AG09309 (cell line): ENCODE results near the gene OBSCN.
"Not testable (repeated sequence)": the region's sequence is repeated elsewhere in the genome, so short reads cannot be mapped to it uniquely, and the experiment has no call there.

Experiments
- DNase-seq: peaks from one replicate; pipeline ENCODE4 v3.0.0-alpha.2; 2010; ENCODE audit warnings: low read depth
- H3K4me3 ChIP-seq: 2 replicates; pipeline ENCODE4 v1.5.1; 2011; ENCODE audit warnings: mild to moderate bottlenecking, low read depth, low read length, moderate library complexity; ENCODE audit not compliant: control insufficient read depth
- CTCF ChIP-seq: IDR thresholded peaks from 2 replicates; pipeline ENCODE4 v1.5.1; 2011; ENCODE audit warnings: mild to moderate bottlenecking, low read depth, low read length, inconsistent platforms; ENCODE audit not compliant: insufficient read depth, control insufficient read depth; ENCODE audit errors: missing control alignments

The OBSCN gene

GRCh38 chr1:228240411-228241240, 32.8 kb downstream of the OBSCN start:
- no peak for DNase-seq
- TF ChIP-seq CTCF: no peak
- no peak overlapping the region for H3K4me3 ChIP-seq

DNA sequence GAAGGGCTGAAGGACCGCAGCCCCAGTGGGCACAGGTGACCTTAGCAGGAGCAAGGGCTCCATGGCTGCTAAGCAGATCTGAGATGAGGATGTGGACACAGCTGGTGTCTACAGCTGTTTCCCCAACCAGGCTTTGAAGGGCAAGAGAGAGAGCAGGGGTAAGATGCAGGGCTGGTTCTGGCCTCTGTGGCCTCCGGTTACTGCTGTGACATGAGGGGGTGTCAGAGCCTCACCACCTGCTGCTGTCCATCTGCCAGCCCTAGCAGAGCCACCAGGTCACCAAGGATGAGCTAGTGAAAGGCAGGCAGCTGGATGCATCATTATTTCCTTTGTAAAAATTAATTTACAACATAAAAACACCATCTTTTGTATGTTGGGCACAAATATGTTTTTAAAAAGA, 33.4 kb downstream of the OBSCN start:
- H3K4me3 ChIP-seq: no peak overlapping the region
- DNase-seq: no peak
- TF ChIP-seq CTCF: no peak

- TF ChIP-seq CTCF: no peak
- no peak overlapping the region for H3K4me3 ChIP-seq
- no peak for DNase-seq
These were observed 34.6 kb downstream of the OBSCN start for GRCh38 chr1:228242409-228242808.

DNA sequence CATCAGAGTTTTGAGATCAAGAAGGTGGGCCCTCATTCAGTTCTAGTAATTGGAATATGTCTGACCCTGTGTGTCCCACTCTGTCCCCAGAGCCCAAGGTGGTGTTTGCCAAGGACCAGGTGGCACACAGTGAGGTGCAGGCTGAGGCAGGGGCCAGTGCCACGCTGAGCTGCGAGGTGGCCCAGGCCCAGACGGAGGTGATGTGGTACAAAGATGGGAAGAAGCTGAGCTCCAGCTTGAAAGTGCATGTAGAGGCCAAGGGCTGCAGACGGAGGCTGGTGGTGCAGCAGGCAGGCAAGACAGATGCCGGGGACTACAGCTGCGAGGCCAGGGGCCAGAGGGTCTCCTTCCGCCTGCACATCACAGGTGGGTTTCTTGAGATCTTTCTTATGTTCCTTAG, 35.2 kb downstream of the OBSCN start:
- H3K4me3 ChIP-seq: no peak overlapping the region
- no peak for DNase-seq
- TF ChIP-seq CTCF: no peak

DNA sequence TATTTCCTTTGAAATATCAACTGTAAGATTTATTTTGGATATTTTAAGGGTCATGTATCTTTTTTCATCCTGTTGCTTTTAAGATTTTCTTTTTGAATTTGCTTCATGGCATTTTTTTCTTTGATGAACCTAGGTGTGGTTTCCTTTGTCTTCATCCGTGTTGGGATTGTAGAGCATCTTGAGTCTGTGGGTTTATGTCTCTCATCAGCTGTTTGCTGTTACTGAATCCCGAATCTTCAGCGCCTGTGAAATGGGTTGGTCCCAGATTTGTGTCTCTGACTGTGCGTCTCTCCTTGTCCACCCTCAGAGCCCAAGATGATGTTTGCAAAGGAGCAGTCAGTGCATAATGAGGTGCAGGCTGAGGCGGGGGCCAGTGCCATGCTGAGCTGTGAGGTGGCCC, 36.1 kb downstream of the OBSCN start:
- DNase-seq, H3K4me3 ChIP-seq: not testable (repeated sequence)

GRCh38 chr1:228245111-228245510, 37.3 kb downstream of the OBSCN start:
- TF ChIP-seq CTCF: no peak
- no peak overlapping the region for H3K4me3 ChIP-seq
- DNase-seq: no peak

DNA sequence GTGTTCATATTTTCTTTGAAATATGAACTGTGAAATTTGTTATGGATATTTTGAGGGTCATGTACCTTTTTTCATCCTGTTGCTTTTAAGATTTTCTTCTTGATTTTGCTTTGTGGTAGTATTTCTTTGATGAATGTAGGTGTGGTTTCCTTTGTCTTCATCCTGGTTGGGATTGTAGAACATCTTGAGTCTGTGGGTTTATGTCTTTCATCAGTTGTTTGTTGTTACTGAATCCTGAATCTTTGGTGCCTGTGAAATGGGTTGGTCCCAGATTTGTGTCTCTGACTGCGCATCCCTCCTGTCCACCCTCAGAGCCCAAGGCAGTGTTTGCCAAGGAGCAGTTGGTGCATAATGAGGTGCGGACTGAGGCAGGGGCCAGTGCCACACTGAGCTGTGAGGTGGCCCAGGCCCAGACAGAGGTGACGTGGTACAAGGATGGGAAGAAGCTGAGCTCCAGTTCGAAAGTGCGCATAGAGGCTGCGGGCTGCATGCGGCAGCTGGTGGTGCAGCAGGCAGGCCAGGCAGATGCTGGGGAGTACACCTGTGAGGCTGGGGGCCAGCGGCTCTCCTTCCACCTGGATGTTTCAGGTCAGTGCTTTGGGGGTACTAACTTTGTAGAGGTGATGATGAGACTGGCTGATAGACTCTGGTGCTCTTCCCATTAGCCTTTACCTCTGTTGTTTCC, 38.5 kb downstream of the OBSCN start:
- no peak overlapping the region for H3K4me3 ChIP-seq
- TF ChIP-seq CTCF: no peak
- no peak for DNase-seq
